NCI-H510A treated with DMSO at 0.1 percent for 48 hours (cell line): Measurements from ENCODE around the gene RNF157.
"Not testable (repeated sequence)": the region's sequence is repeated elsewhere in the genome, so short reads cannot be mapped to it uniquely, and the experiment has no call there.

ENCODE experiments used
- DNase-seq: peaks from one replicate; lab custom pipeline; 2025; lab: John Stamatoyannopoulos, UW

Gene RNF157

DNA sequence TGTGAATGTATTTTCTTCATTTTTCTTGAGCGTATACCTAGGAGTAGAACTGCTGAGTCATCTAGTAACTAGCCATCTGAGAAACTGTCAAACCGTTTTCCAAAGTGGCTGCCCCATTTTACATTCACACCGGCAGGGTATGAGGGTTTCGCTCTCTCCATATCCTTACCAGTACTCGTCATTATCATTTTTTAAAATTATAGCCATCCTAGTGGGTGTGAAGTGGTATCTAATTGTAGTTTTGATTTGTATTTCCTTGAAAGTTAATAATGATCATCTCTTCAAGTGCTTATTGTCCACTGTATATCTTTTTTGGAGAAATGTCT is 6.0 kb downstream of the RNF157 start:
- no peak for DNase-seq

DNA sequence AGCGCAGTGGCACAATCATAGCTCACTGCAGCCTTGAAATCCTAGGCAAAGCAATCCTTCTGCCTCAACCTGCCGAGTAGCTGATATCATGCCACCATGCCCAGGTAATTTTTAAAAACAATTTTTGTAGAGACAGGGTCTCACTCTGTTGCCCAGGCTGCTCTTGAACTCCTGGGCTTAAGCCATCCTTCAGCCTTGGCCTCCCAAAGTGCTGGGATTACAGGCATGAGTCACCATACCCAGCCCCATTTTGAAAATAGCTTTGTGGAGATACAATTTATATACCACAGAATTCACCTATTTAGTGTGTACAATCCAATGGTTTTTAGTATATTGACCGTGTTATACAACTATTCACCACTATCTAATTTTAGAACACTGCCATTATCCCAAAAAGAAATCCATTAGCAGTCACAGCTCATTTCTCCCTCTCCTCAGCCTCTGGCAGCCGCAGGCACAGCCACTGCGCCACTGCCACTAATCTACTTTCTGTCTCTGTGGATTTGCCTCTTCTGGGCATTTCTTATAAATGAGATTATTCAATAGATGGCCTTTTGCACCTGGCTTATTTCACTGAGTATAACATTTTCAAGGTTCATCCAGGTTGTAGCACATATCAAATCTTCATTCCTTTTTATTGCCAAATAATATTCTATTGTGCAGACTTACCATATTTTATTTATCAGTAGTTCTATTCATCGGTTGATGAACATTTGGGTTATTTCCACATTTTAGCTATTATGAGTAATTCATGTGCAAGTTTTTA is 6.5 kb downstream of the RNF157 start:
- no peak for DNase-seq

GRCh38 chr17:76232342-76232741 is 8.0 kb downstream of the RNF157 start:
- no peak for DNase-seq

DNA sequence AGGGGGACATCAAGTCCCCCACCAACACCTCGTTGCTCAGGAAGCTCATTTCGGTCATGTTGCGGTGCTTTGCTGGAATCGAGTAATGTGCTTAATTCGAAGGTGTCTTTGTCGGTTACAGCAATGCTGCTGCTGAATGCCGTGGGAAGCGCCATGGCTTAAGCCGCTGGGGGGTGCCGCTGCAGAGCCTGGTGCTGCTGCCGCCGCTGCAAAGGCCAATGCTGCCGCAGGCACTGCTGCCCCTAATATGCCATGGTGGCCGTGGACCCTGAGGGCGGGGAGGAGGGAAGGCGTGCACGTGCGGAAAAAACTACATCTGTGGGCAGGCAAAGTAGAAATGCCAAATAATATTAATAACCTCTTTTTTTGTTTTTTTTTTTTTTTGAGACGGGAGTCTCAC is 13.5 kb downstream of the RNF157 start:
- not testable (repeated sequence) for DNase-seq

GRCh38 chr17:76225373-76226086 is 14.8 kb downstream of the RNF157 start:
- not testable (repeated sequence) for DNase-seq

DNA sequence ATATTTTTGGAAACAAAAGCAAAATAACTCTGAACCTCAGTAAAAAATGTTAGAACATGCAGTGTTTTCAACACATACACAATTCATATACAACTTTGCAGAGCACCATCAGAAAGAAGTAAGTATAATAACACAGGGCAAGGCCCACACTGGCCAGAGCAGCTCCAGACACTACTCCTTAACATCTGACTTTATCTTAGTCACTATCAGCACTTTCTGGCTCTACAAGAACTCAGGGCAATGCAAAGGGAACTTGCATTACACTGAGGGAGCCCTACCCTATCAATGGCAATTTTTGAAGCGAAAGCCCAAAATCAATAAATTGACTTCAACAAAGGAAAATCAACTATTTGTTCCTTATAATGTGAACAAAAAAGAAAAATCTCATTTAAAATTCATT is 16.5 kb downstream of the RNF157 start:
- no peak for DNase-seq

- no peak for DNase-seq
Observed at GRCh38 chr17:76219670-76220383, 20.5 kb downstream of the RNF157 start.

GRCh38 chr17:76217081-76217480 is 23.2 kb downstream of the RNF157 start:
- DNase-seq: no peak

DNA sequence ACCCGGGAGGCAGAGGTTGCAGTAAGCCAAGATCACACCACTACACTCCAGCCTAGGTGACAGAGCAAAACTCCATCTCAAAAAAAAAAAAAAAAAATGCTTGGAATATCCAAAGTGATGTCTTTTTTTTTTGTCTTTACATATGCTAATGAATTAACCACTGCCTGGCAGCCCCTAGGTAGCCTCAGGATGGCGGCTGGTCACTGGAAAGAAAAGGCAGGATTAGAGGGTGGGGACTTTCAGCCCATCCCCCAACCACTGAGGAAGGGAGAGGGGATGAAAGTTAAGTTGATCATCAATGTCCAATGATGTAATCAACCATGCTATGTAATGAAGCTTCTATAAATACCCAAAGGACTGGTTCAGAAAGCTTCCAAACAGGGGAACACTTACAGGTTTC is 26.8 kb downstream of the RNF157 start:
- no peak for DNase-seq

GRCh38 chr17:76208120-76208519 is 32.2 kb downstream of the RNF157 start:
- DNase-seq: peak; percentile 45

GRCh38 chr17:76207275-76208059 is 32.8 kb downstream of the RNF157 start:
- DNase-seq: peak; percentile 10

- not testable (repeated sequence) for DNase-seq
Observed at GRCh38 chr17:76205542-76206144, 34.6 kb downstream of the RNF157 start.

DNA sequence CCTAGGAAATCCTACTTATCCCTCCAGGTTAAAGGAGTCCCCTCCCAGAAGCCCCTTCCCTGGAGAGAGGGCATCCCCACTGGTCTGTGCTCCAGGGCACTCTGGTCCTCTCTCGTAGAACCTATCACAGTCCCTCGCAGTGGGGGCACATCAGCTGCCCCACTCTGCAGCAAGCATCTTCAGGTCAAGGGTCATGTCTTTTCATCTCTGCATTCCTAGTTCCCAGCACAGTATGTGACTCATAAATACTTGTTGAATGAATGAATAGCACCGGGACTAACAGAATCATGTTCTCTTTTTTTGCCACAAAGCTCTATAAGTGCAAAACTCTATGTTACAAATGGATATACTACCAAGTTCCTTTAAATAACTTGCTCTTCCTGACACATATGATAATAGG is 36.0 kb downstream of the RNF157 start:
- DNase-seq: no peak

DNA sequence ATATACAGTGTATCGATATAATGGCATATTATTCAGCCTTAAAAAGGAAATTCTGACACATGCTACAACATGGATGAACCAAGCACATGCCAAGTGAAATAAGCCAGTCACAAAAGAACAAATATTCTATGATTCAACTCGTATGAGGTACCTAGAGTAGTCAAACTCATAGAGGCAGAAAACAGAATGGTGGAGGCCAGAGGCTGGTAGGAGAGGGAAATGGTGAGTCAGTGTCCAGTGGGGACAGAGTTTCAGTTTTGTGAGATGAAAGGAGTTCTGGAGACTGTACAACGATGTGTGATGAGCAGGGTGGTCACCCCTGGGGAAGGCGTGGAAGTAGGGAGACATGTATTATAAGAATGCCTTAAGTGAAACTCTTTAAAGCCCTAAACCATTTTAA is 39.9 kb downstream of the RNF157 start:
- DNase-seq: no peak

- DNase-seq: no peak
Observed at GRCh38 chr17:76199469-76199868, 40.8 kb downstream of the RNF157 start.

DNA sequence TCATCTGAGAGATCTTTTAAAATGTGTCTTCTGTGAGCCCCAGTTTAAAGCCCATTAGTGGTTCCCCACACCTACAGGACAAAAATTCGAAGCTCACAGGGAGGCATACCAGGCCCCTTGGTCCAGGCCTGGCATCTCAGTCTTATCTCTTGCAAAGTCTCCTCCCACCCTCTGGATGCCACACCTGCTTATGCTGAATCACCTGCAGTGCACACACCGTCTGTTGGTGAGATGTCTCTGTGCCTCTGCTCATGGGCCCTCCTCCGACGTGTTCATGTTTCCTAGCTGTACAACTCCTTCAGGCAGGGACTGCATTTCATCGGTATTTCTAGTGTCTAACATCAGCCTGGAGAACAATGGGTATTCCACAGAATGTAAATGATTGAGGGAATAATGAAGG is 41.6 kb downstream of the RNF157 start:
- no peak for DNase-seq

DNA sequence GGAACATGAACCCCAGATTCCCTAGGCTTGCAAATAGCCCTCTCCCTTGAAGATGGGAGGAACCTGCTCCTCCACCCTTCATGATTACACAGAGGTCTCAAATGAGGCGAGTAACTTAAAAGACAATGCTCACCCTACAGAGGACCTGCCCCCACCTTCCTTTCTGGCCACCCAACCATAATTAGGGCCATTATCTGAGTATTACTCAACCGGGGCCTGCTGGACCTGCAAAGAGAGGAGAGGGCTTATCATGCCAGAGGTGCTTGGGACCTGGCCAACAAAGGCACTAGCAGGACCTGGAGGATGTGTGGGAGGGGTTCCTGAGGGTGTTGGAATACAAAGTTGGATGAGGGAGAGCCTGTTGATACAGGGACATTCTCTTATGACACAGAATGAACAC is 42.4 kb downstream of the RNF157 start:
- no peak for DNase-seq

GRCh38 chr17:76196675-76197074 is 43.6 kb downstream of the RNF157 start:
- DNase-seq: no peak

DNA sequence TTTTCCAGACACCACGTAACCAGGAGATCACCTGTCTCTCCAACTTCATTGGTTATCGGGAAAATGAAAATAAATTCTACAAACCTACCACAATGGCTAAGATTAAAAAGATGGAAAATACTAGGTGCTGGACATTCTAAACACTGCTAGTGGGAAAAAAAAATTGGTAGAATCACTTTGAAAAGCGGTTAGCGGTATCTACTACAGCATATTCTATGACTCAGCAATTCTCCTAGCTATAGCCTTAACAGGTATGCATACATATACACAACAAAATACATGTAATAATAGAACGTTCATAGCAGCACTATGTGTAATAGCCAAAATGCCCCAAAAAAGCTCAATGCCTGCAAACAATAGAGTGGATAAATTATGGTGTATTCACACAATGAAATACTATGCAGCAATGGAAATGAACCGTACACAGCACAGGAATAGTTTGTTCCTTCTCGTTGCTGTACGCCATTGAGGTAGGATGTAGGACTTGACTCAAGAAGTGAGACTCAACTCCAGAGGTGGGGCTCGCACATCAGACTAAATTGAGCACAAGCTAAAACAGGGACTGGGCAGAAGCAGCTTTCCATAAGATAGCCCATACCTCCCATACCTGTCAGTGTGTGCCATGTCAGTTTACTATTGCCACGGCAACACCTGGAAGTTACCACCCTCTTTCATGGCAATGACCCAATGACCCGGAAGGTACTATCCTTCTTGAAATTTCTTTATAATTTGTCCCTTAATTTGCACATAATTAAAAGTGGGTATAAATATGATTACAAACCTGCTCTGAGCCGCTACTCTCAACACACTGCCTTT is 44.8 kb downstream of the RNF157 start:
- no peak for DNase-seq

DNA sequence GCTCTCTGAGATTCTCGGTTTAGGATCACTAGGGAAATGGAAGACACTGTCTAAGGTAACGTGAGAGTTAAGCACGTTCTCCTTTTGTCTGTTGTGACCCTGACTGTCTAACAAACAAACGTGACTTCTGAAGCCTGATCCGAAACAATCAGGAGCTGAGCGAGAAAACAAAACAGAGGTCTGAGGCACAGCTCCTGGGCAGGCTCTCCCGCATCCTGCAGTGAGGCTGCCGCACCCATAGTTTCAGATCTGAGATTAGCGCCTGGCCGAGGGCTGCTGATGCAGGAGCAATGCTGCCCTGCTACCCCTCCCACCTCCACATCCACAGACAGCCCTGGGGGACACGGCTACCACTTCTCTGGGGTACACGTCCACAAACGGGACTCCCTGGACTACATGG is 46.7 kb downstream of the RNF157 start:
- no peak for DNase-seq

DNA sequence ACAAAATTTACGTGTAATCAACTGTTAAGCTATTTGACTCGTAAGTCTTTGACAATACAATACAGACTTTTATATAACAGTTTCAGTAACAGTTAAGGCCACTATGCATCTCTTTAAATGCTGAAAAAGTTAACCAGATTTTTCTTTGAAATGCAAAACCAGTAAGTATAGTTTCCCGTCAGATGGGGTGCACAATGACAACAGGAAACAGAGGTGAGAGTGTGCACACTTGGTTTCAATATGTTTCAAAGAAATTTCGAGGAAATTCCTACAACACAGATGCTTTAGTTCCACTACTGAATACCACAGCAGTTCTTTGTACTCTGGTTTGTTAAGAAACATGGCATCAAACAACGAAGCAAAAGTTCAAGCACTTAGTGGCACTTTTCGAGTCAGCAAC is 48.4 kb downstream of the RNF157 start:
- DNase-seq: no peak
